ENCODE results near the gene FEN1. TPM values are rescaled to one million over a fixed set of nuclear protein-coding genes. Genes with fewer than 3 reads are reported as not detected.

The FEN1 gene
- total and polyA plus RNA-seq, 4 donors, result 4.5 to 46.5 (median 9.5) TPM

GRCh38 chr11:61766353-61766841, 26.3 kb upstream of the FEN1 start:
- Histone ChIP-seq H3K4me1 (ENCODE audit: control insufficient read depth in 4 of 4, insufficient read depth in 4 of 4, low read length in 3 of 4) (peaks cover 18 to 48% (median 32%) of the 10 kb centered on the region in 4 donors), H3K9ac (ENCODE audit: low read depth in 1 of 2, low read length in 2 of 2) (no peak overlapping the region), H3K36me3 (ENCODE audit: control insufficient read depth in 4 of 4, insufficient read depth in 3 of 4, low read depth in 1 of 4, low read length in 3 of 4) (no peaks in the 10 kb centered on the region), H3K27ac (ENCODE audit: low read depth in 1 of 2, low read length in 2 of 2) (peak overlapping the region; percentile 81 to 98), H3K9me3 (ENCODE audit: control insufficient read depth in 4 of 4, low read length in 3 of 4) (no peaks in the 10 kb centered on the region), H3K27me3 (ENCODE audit: control insufficient read depth in 4 of 4, insufficient read depth in 4 of 4, low read length in 3 of 4) (no peaks in the 10 kb centered on the region), H3K4me3 (ENCODE audit: low read depth in 1 of 3, low read length in 3 of 3) (no peak overlapping the region)
- DNase-seq (ENCODE audit: low spot score), result no peak
- WGBS, result 50% methylated on average over 13 of the region's 13 CpGs
- TF ChIP-seq RXRA (IDR thresholded peaks at IDR 0.05) (peak; percentile 70 to 75), HNF4A (conservative IDR thresholded peaks at IDR 0.05) (peak; percentile 40 to 51), SP1 (IDR thresholded peaks at IDR 0.05) (peak; percentile 50), YY1 (IDR thresholded peaks at IDR 0.05) (no peak)

- H3K9ac ChIP-seq (ENCODE audit: low read depth in 1 of 2, low read length in 2 of 2), result no peak overlapping the region
Measured at GRCh38 chr11:61768376-61769076, 24.2 kb upstream of the FEN1 start.

GRCh38 chr11:61769169-61769920, 23.4 kb upstream of the FEN1 start:
- no peak overlapping the region for H3K9ac ChIP-seq (ENCODE audit: low read depth in 1 of 2, low read length in 2 of 2)
- 76% methylated on average over 33 of the region's 33 CpGs for WGBS

More at GRCh38 chr11:61768376-61769076, 24.2 kb upstream of the FEN1 start:
- WGBS, result 67% methylated on average over 11 of the region's 11 CpGs
- peaks cover 18 to 58% (median 41%) of the 10 kb centered on the region in 4 donors for H3K4me1 ChIP-seq (ENCODE audit: control insufficient read depth in 4 of 4, insufficient read depth in 4 of 4, low read length in 3 of 4)
- peak; percentile 8 to 39 for TF ChIP-seq RXRA (IDR thresholded peaks at IDR 0.05)
- TF ChIP-seq FOXA1 (IDR thresholded peaks at IDR 0.05), result no peak
- no peak for TF ChIP-seq RAD21 (IDR thresholded peaks at IDR 0.05)
- H3K4me3 ChIP-seq (ENCODE audit: low read depth in 1 of 3, low read length in 3 of 3), result no peak overlapping the region
- DNase-seq (ENCODE audit: low spot score), result no peak
- H3K9me3 ChIP-seq (ENCODE audit: control insufficient read depth in 4 of 4, low read length in 3 of 4), result no peaks in the 10 kb centered on the region
- peak overlapping the region; percentile 13 to 74 for H3K27ac ChIP-seq (ENCODE audit: low read depth in 1 of 2, low read length in 2 of 2)
- no peaks in the 10 kb centered on the region for H3K27me3 ChIP-seq (ENCODE audit: control insufficient read depth in 4 of 4, insufficient read depth in 4 of 4, low read length in 3 of 4)
- no peaks in the 10 kb centered on the region for H3K36me3 ChIP-seq (ENCODE audit: control insufficient read depth in 4 of 4, insufficient read depth in 3 of 4, low read depth in 1 of 4, low read length in 3 of 4)

GRCh38 chr11:61769946-61770683, 22.6 kb upstream of the FEN1 start:
- Histone ChIP-seq H3K27me3 (ENCODE audit: control insufficient read depth in 4 of 4, insufficient read depth in 4 of 4, low read length in 3 of 4) (no peaks in the 10 kb centered on the region), H3K27ac (ENCODE audit: low read depth in 1 of 2, low read length in 2 of 2) (no peak overlapping the region), H3K4me3 (ENCODE audit: low read depth in 1 of 3, low read length in 3 of 3) (no peak overlapping the region), H3K4me1 (ENCODE audit: control insufficient read depth in 4 of 4, insufficient read depth in 4 of 4, low read length in 3 of 4) (peaks cover 16 to 48% (median 34%) of the 10 kb centered on the region in 4 donors), H3K9ac (ENCODE audit: low read depth in 1 of 2, low read length in 2 of 2) (no peak overlapping the region), H3K9me3 (ENCODE audit: control insufficient read depth in 4 of 4, low read length in 3 of 4) (no peaks in the 10 kb centered on the region), H3K36me3 (ENCODE audit: control insufficient read depth in 4 of 4, insufficient read depth in 3 of 4, low read depth in 1 of 4, low read length in 3 of 4) (no peaks in the 10 kb centered on the region)
- DNase-seq (ENCODE audit: low spot score), result no peak
- 91% methylated on average over 20 of the region's 20 CpGs for WGBS
- TF ChIP-seq ATF3 (IDR thresholded peaks at IDR 0.05) (no peak), YY1 (IDR thresholded peaks at IDR 0.05) (no peak), GABPA (IDR thresholded peaks at IDR 0.05 in 1 of 2, conservative IDR thresholded peaks at IDR 0.05 in 1 of 2) (no peak), HNF4A (conservative IDR thresholded peaks at IDR 0.05) (no peak), RXRA (IDR thresholded peaks at IDR 0.05) (no peak), ZBTB33 (IDR thresholded peaks at IDR 0.05) (no peak), SP1 (IDR thresholded peaks at IDR 0.05) (no peak), RAD21 (IDR thresholded peaks at IDR 0.05) (no peak), HNF4G (IDR thresholded peaks at IDR 0.05) (no peak), EGR1 (IDR thresholded peaks at IDR 0.05; ENCODE audit: low read depth in 2 of 2) (no peak), MAX (IDR thresholded peaks at IDR 0.05) (no peak), NR2F2 (IDR thresholded peaks at IDR 0.05) (no peak)

More at GRCh38 chr11:61769169-61769920, 23.4 kb upstream of the FEN1 start:
- peaks cover 16 to 55% (median 40%) of the 10 kb centered on the region in 4 donors for H3K4me1 ChIP-seq (ENCODE audit: control insufficient read depth in 4 of 4, insufficient read depth in 4 of 4, low read length in 3 of 4)
- no peak overlapping the region for H3K4me3 ChIP-seq (ENCODE audit: low read depth in 1 of 3, low read length in 3 of 3)
- H3K27me3 ChIP-seq (ENCODE audit: control insufficient read depth in 4 of 4, insufficient read depth in 4 of 4, low read length in 3 of 4), result no peaks in the 10 kb centered on the region
- H3K36me3 ChIP-seq (ENCODE audit: control insufficient read depth in 4 of 4, insufficient read depth in 3 of 4, low read depth in 1 of 4, low read length in 3 of 4), result no peaks in the 10 kb centered on the region
- H3K9me3 ChIP-seq (ENCODE audit: control insufficient read depth in 4 of 4, low read length in 3 of 4), result no peaks in the 10 kb centered on the region
- no peak for DNase-seq (ENCODE audit: low spot score)
- TF ChIP-seq RAD21 (IDR thresholded peaks at IDR 0.05), result no peak
- no peak for TF ChIP-seq RXRA (IDR thresholded peaks at IDR 0.05)
- H3K27ac ChIP-seq (ENCODE audit: low read depth in 1 of 2, low read length in 2 of 2), result peak overlapping the region; percentile 13 to 74

Measured in liver (tissue), 9 donors.